ENCODE measurements around the gene OR6C68. TPM values are rescaled to one million over a fixed set of nuclear protein-coding genes. Genes with fewer than 3 reads are reported as not detected.

OR6C68 gene
- total and polyA plus RNA-seq, 9 of the 15 experiments (the other 6 are each of a cell fraction or from before 2014, with no cell fraction given): not detected

- Histone ChIP-seq H3K4me3 (no peak within 1 kb of the TSS), H3K4me2 (ENCODE audit: insufficient read depth, low read length) (no peak within 1 kb of the TSS), H3K9me1 (ENCODE audit: control insufficient read depth, insufficient read depth, low read length) (no peaks in the 10 kb centered on the region), H3K36me3 (ENCODE audit: control insufficient read depth, insufficient read depth, low read length) (no peaks in the 10 kb centered on the region), H3K79me2 (ENCODE audit: control insufficient read depth, insufficient read depth, low read length) (no peaks in the 10 kb centered on the region), H3K9ac (ENCODE audit: insufficient read depth in 1 of 2, low read depth in 2 of 2, low read length in 2 of 2) (no peak within 1 kb of the TSS), H3K9me3 (replicated peaks; ENCODE audit: control insufficient read depth, insufficient read depth, low read depth, low read length) (no peaks in the 10 kb centered on the region), H4K20me1 (replicated peaks; ENCODE audit: control insufficient read depth, insufficient read depth, low read length) (no peaks in the 10 kb centered on the region), H3K4me1 (replicated peaks in 1 of 2; ENCODE audit: control insufficient read depth in 2 of 2, insufficient read depth in 2 of 2, low read length in 2 of 2) (no peaks in the 10 kb centered on the region), H3K27ac (ENCODE audit: extremely low read depth, low read depth, low read length) (no peak within 1 kb of the TSS), H2AFZ (ENCODE audit: low read depth, low read length) (no peak within 1 kb of the TSS), H3K27me3 (ENCODE audit: control insufficient read depth in 2 of 2, insufficient read depth in 2 of 2, low read length in 2 of 2) (no peaks in the 10 kb centered on the region)
- no peak for DNase-seq (ENCODE audit: extremely low read depth in 1 of 4, low spot score in 3 of 4)
- ATAC-seq: no peak
- intact Hi-C loops (cut with micrococcal nuclease) (loop anchor here (10.0 kb wide), 1 partner anchor 259 kb away; no protein-coding TSS in a partner anchor), in situ Hi-C loops (cut with MboI) (no loop called here)
- no peak for FAIRE-seq
- ChIA-PET CTCF (ENCODE audit: low intra/inter-chr PET ratio) (interaction anchor here (0.8 kb wide), 1 partner anchor 176 kb away, joined by 3 read pairs; no protein-coding TSS in a partner anchor), POLR2A (no interaction called here)
- WGBS (ENCODE audit: insufficient coverage, low coverage, missing lambda C conversion rate): 0% methylated on average over 2 of the region's 2 CpGs
- BruUV-seq (replicated peaks): no TSS peak
- TF ChIP-seq MAX (CRISPR knock-in tag; IDR thresholded peaks at IDR 0.05) (no peak), ELF1 (tag; IDR thresholded peaks at IDR 0.05) (no peak)
Observed at GRCh38 chr12:55443776-55444175, 48.4 kb upstream of the OR6C68 start, which contains the start of gene OR6C2. TSS of gene OR6C2 (plus strand) at chr12:55444076. CDS start at chr12:55452214, 8,138 bp downstream.

GRCh38 chr12:55445357-55445756, 46.8 kb upstream of the OR6C68 start:
- H3K27ac ChIP-seq (ENCODE audit: extremely low read depth, low read depth, low read length): no peak overlapping the region
- FAIRE-seq: no peak
- WGBS (ENCODE audit: insufficient coverage, low coverage, missing lambda C conversion rate): 0% methylated on average over 1 of the region's 1 CpG
- H3K9ac ChIP-seq (ENCODE audit: insufficient read depth in 1 of 2, low read depth in 2 of 2, low read length in 2 of 2): no peak overlapping the region
- in situ Hi-C loops (cut with MboI): no loop called here
- no peaks in the 10 kb centered on the region for H3K36me3 ChIP-seq (ENCODE audit: control insufficient read depth, insufficient read depth, low read length)
- H3K9me3 ChIP-seq (replicated peaks; ENCODE audit: control insufficient read depth, insufficient read depth, low read depth, low read length): no peaks in the 10 kb centered on the region
- BruUV-seq (replicated peaks): no TSS peak
- no peaks in the 10 kb centered on the region for H3K27me3 ChIP-seq (ENCODE audit: control insufficient read depth in 2 of 2, insufficient read depth in 2 of 2, low read length in 2 of 2)
- no peak for ATAC-seq
- ChIA-PET CTCF (ENCODE audit: low intra/inter-chr PET ratio) (interaction anchor here (2.6 kb wide), 1 partner anchor 174 kb away, joined by 25 read pairs; no protein-coding TSS in a partner anchor), POLR2A (no interaction called here)
- intact Hi-C loops (cut with micrococcal nuclease): loop anchor here (10.0 kb wide), 1 partner anchor 261 kb away; no protein-coding TSS in a partner anchor
- DNase-seq (ENCODE audit: extremely low read depth in 1 of 4, low spot score in 3 of 4): no peak
- no peak overlapping the region for H3K4me2 ChIP-seq (ENCODE audit: insufficient read depth, low read length)
- no peaks in the 10 kb centered on the region for H3K9me1 ChIP-seq (ENCODE audit: control insufficient read depth, insufficient read depth, low read length)
- no peaks in the 10 kb centered on the region for H3K4me1 ChIP-seq (replicated peaks in 1 of 2; ENCODE audit: control insufficient read depth in 2 of 2, insufficient read depth in 2 of 2, low read length in 2 of 2)
- H3K4me3 ChIP-seq: no peak overlapping the region
- H3K79me2 ChIP-seq (ENCODE audit: control insufficient read depth, insufficient read depth, low read length): no peaks in the 10 kb centered on the region
- H2AFZ ChIP-seq (ENCODE audit: low read depth, low read length): no peak overlapping the region
- H4K20me1 ChIP-seq (replicated peaks; ENCODE audit: control insufficient read depth, insufficient read depth, low read length): no peaks in the 10 kb centered on the region
- no peak for TF ChIP-seq PTTG1 (tag; IDR thresholded peaks at IDR 0.05; ENCODE audit: low read depth)
- no peak for TF ChIP-seq SIN3B (IDR thresholded peaks at IDR 0.05; ENCODE audit: low read depth)
- TF ChIP-seq TRIM25 (IDR thresholded peaks at IDR 0.05; ENCODE audit: borderline replicate concordance): no peak
- no peak for TF ChIP-seq FOXP1 (CRISPR knock-in tag; IDR thresholded peaks at IDR 0.05)
- TF ChIP-seq MYNN (IDR thresholded peaks at IDR 0.05): no peak
- TF ChIP-seq MYNN (CRISPR knock-in tag; IDR thresholded peaks at IDR 0.05): no peak
- no peak for TF ChIP-seq ZNF134 (CRISPR knock-in tag; conservative IDR thresholded peaks at IDR 0.05)
- no peak for TF ChIP-seq FOXK1 (CRISPR knock-in tag; IDR thresholded peaks at IDR 0.05; ENCODE audit: borderline replicate concordance)
- TF ChIP-seq ZNF121 (CRISPR knock-in tag; conservative IDR thresholded peaks at IDR 0.05): no peak
- TF ChIP-seq SRSF3 (IDR thresholded peaks at IDR 0.05; ENCODE audit: insufficient read depth, low read length): no peak
- no peak for TF ChIP-seq RBBP5 (IDR thresholded peaks at IDR 0.05; ENCODE audit: borderline replicate concordance, insufficient read depth, low read length, poor library complexity, severe bottlenecking)
- TF ChIP-seq U2AF1 (optimal IDR thresholded peaks at IDR 0.05; ENCODE audit: low read depth, low read length): no peak
- TF ChIP-seq ZNF23 (CRISPR knock-in tag; IDR thresholded peaks at IDR 0.05): no peak
- TF ChIP-seq SLC30A9 (CRISPR knock-in tag; IDR thresholded peaks at IDR 0.05): no peak

All from K562 (cell line).